T-helper 2 cell (primary cell): Measurements from ENCODE around the gene ANKRD39.

ENCODE experiments used
- DNase-seq, 5 experiments: peaks; one replicate each; pipeline versions ENCODE4 v3.0.0 to v3.0.0-alpha.2; 2012 to 2022

The ANKRD39 gene

GRCh38 chr2:96853321-96853720 is 4.5 kb downstream of the ANKRD39 start:
- no peak for DNase-seq

- no peak for DNase-seq
Measured at GRCh38 chr2:96852667-96853066, 5.1 kb downstream of the ANKRD39 start.

DNA sequence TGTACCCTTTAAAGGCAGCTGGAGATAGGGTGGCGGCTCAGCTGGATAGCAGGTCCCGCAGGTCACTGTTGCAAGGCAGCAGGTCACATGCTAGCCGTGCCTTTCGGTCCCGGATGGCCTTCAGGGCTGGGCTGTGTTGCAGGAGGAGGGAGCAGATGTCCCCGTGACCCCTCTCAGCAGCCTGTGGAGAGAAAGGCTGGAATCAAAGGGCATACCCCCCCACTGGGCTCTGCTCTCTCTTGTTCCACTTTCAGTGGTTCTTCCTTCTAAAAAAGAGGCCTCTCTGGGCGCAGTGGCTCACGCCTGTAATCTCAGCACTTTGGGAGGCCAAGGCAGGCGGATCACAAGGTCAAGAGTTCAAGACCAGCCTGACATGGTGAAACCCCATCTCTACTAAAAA is 9.6 kb downstream of the ANKRD39 start:
- DNase-seq: no peak

GRCh38 chr2:96847586-96847985 is 10.2 kb downstream of the ANKRD39 start:
- DNase-seq: no peak

DNA sequence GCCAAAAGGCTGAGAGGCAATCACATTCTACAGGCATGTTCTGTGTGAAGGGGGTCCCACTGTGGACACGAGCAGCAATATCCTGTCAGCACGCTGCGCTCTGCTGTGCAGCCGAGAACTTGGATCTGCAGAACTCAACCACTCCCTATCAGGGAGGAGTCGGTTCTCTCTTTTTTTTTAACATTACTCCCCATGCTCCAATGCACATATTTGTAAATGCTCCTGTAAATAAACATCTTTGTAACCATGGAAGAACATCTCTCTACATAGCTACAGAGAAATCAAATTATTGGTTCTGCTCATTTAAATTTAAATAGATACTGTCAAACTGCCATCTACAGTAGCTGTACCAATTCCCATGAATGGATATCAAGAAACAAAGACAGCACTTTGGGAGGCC is 11.0 kb downstream of the ANKRD39 start:
- DNase-seq: no peak

- DNase-seq: no peak
Measured at GRCh38 chr2:96844405-96844808, 13.4 kb downstream of the ANKRD39 start.

DNA sequence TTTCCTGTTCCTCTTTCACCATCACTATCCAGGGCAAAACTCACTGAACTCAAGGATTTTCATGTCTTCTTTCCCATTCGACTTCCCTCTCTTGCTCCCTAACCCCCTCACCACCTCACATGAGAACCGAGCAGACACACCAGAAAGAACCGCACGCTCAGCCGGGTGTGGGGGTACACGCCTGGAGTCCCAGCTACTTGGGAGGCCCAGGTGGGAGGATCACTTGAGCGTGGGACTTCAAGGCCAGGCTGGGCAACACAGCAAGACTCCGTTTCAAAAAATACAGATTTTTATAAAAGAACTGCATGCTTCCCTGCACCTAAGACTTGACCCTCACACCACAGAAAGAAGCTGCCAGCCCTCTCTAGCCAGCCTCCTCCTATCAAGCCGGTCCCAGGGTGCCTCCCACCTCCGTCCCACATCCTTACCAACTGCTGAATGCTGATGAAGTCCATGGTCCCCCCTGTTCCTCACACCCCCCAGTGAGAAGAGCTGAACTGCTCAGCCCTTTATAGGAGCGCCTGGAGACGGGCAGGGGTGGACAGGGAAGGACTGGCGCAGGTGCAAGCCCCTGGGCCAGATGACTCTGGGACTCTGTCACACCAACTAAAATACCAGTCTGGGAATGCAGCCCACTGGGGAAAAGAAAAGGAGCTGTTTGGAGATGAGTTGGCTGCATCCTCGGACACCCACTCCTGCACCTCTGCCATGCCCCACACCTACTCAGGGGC is 14.1 kb downstream of the ANKRD39 start, which contains the start of gene ANKRD23:
Gene ANKRD23, minus strand, starts transcription at position 484 of the 731 bp plus-strand sequence. Its CDS starts 29 bp downstream, at position 455.
- no peak for DNase-seq

GRCh38 chr2:96842600-96842999 is 15.2 kb downstream of the ANKRD39 start:
- DNase-seq: no peak

DNA sequence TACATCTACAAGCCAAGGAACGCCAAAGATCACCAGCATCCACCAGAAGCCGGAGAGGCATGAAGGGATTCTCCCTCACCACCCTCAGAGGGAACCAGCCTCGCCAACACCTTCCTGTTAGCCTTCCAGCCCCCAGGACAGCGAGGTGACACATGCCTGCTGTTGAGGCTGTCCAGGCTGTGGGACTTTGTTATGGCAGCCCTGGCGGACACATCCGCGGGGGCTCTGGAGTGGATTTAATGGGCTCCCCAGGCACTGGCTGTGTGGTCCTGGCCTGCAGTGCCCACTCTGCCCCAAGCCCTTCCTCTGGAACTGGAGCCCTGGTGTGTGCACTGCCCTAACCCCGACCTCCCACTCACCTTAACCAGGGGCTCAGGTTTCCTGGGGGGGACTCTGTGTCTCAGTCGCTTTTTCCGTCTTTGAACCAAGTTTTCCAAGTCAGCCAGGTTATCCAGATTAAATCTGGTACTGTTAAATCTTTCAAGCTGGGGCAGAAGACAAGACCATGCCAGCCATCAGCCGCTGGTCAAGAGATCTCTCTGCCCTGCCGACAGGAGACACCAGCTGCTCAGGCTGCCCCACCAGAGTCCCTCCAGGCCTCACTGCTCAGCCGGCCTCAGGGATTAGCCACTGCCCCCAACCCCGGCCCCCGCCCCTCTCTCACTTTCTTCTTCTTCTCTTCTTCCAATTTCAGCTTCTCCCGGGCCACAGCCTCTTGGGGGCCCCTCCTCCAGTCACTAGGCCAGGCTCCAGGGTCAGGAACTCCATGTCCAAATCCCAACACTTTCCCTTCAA is 15.9 kb downstream of the ANKRD39 start:
- DNase-seq: no peak

- no peak for DNase-seq
Measured at GRCh38 chr2:96839875-96840850, 17.7 kb downstream of the ANKRD39 start.

DNA sequence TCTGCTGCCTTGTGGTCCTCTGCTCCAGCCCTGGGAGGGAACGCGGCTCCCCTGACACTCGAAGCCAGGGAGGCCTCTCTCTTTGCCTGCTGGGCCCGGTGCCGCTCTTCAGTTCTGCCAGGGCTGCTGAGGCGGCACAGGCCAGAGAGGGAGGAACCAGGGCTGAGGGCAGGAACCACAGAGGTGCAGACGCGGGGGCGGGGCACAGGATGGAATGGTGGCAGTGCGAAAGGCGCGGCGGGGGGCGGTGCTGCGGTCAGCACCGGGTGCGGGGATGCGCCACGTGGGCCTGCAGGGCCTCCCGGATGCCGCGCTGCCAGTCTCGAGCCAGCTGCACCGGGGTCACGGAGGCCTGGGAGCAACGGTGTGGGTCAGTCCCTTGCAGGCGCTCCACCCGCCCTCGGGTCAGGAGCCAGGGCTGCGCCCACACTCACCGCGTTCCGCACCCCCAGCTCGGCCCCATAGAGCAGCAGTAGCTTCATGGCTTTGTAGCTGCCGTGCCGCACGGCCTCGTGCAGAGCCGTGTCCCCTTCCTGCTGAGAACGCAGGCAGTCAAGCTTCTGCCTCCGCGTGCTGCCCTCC is 18.4 kb downstream of the ANKRD39 start:
- DNase-seq: peak; percentile 56 to 95 (median 73)

DNA sequence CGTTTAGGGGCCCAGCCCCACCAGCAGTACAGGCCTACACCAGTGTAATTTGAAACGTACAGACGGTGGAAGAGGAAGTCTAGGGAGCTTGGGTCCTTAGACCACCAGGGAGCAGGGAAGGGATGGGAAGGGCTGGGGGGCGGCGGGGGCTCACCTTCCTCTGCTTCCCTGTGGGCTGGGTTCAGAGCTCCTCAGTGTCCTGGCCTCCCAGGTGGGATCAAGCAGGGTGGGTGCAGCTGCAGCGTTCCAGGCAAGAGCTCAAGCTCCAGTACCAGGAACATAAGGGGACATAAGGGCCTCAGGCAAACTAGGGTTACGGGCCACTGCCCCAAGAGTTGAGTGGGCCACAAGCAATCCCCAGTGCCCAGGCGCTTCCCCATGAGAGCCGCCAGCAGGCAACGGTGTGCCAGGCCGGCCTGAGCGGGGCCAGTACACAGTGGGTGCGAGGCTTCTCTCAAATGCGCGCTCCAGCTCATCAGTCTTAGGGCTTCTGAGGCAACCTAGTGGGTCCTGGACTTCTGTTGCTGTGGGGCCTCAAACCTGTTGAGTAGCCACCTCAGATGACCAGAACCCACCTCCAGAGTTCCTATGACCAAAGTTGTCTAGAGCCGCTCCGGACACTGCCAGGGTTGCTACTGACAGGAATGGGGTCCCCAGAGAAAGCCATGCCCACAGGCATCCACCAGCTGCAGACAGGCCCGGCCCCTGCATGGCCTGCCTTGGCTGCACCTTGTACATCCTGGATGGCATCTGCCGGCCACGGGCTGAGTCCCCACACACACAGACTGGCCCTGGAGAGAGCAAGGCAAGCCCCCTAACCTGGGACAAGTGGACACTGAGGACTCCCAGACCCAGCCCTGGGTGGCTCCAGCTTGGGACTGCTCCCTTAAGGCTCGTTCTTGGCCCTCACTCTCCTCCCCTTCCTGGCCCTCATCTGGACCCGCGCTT is 19.2 kb downstream of the ANKRD39 start:
- DNase-seq: no peak

- no peak for DNase-seq
Measured at GRCh38 chr2:96837575-96837974, 20.2 kb downstream of the ANKRD39 start.

GRCh38 chr2:96835830-96836229 is 22.0 kb downstream of the ANKRD39 start:
- DNase-seq: no peak

- DNase-seq: no peak
Measured at GRCh38 chr2:96832754-96833507, 24.9 kb downstream of the ANKRD39 start.

DNA sequence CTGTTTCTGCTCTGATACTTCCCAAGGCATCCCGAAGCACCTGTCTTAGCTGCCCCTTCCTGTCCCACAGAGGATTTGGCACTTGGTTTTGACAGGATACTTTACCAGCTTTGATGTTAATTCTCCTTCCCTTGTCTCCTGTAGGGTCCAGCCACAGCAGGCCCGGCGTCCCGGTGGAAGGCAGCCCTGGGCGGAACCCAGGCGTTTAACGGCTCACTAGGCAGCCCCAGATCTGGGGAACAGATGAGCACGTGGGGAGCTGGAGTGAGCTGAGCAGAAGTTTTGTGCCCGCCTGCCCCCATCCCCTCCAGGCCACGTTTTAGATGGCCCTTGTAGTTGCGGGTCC is 25.4 kb downstream of the ANKRD39 start:
- no peak for DNase-seq

GRCh38 chr2:96831679-96832078 is 26.1 kb downstream of the ANKRD39 start:
- no peak for DNase-seq

DNA sequence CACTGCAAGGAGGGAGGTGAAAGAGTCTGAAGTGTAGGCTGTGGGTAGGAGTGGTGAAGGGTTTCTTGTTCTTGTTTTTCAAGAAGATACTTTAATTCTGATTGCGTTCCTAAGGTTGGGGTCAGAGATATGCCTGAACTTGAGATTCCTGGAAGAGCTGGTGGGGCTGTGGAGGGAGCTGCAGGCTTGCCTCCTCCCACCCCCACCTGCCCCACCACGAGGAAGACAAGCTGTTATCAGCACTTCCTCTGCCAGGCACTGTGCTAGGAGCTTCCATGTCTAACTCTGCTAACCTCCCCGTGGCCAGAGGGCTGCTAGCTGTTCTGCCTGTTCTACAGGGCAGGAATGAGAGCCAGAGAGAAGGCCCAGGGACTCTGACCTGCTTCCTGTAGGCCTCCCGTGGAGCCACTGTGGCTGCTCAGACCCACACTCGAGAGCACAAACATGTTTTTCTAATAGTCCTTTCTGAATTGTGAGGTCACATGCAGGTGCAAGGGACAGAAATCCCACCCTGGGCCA is 27.7 kb downstream of the ANKRD39 start:
- DNase-seq: no peak

DNA sequence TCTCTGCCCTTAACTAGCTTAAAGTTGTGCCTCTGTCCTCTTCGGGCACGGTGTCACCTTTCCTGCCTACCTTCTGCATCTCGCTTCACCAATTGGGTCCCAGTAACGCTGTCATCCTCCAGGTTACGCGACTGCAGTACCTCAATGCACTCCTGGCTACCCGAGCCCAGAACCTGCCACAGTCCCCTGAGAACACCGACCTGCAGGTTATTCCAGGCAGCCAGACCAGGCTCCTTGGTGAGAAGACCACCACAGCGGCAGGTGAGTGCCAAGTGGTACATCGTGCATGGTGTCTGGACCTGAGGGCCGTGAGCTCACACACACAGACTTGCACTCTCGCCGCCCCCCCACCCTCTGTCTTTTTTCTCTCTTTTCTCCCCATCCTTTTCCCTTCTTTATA is 28.9 kb downstream of the ANKRD39 start:
- no peak for DNase-seq

- no peak for DNase-seq
Measured at GRCh38 chr2:96828436-96828835, 29.4 kb downstream of the ANKRD39 start.
